ENCODE results near the gene KDM7A.

DNA sequence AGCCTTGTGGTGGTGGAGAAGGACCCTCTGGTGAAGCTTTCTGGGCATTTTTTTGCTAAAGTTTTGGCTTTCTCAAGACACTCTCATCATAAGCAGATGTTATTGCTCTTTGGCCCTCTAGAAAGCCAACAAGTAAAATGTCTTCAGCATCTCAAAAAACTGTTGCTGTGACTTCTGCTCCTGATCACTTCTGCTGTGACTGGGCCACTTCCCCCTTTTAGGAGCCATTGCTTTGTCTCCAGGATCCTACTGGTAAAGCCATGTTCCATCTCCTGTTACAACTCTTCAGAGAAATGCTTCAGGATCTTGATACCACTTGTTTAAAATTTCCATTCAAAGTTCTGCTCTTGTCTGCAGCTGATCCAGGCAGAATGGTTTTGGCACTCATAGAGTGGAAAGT is 125.0 kb downstream of the KDM7A start:
- TF ChIP-seq, protein P1, sequence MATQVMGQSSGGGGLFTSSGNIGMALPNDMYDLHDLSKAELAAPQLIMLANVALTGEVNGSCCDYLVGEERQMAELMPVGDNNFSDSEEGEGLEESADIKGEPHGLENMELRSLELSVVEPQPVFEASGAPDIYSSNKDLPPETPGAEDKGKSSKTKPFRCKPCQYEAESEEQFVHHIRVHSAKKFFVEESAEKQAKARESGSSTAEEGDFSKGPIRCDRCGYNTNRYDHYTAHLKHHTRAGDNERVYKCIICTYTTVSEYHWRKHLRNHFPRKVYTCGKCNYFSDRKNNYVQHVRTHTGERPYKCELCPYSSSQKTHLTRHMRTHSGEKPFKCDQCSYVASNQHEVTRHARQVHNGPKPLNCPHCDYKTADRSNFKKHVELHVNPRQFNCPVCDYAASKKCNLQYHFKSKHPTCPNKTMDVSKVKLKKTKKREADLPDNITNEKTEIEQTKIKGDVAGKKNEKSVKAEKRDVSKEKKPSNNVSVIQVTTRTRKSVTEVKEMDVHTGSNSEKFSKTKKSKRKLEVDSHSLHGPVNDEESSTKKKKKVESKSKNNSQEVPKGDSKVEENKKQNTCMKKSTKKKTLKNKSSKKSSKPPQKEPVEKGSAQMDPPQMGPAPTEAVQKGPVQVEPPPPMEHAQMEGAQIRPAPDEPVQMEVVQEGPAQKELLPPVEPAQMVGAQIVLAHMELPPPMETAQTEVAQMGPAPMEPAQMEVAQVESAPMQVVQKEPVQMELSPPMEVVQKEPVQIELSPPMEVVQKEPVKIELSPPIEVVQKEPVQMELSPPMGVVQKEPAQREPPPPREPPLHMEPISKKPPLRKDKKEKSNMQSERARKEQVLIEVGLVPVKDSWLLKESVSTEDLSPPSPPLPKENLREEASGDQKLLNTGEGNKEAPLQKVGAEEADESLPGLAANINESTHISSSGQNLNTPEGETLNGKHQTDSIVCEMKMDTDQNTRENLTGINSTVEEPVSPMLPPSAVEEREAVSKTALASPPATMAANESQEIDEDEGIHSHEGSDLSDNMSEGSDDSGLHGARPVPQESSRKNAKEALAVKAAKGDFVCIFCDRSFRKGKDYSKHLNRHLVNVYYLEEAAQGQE (IDR thresholded peaks at IDR 0.05; ENCODE audit: insufficient replicate concordance, low read depth): no peak
- TF ChIP-seq, protein P2, sequence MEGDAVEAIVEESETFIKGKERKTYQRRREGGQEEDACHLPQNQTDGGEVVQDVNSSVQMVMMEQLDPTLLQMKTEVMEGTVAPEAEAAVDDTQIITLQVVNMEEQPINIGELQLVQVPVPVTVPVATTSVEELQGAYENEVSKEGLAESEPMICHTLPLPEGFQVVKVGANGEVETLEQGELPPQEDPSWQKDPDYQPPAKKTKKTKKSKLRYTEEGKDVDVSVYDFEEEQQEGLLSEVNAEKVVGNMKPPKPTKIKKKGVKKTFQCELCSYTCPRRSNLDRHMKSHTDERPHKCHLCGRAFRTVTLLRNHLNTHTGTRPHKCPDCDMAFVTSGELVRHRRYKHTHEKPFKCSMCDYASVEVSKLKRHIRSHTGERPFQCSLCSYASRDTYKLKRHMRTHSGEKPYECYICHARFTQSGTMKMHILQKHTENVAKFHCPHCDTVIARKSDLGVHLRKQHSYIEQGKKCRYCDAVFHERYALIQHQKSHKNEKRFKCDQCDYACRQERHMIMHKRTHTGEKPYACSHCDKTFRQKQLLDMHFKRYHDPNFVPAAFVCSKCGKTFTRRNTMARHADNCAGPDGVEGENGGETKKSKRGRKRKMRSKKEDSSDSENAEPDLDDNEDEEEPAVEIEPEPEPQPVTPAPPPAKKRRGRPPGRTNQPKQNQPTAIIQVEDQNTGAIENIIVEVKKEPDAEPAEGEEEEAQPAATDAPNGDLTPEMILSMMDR (IDR thresholded peaks at IDR 0.05; ENCODE audit: insufficient read depth, low read length): no peak
- no peak for TF ChIP-seq POLR2AphosphoS5 (IDR thresholded peaks at IDR 0.05; ENCODE audit: low read depth)
- peak; percentile 82 for TF ChIP-seq SPI1 (IDR thresholded peaks at IDR 0.05; ENCODE audit: borderline replicate concordance, low read depth)
- TF ChIP-seq GABPA (IDR thresholded peaks at IDR 0.05; ENCODE audit: low read depth): no peak
